ENCODE measurements around the gene PRXL2C. TPM values are rescaled to one million over a fixed set of nuclear protein-coding genes. Genes with fewer than 3 reads are reported as not detected.

The PRXL2C gene
- total and polyA plus RNA-seq, 2 of the 8 experiments (the other 6 are each of a cell fraction or from before 2014, with no cell fraction given) = 2.8 to 7.3 TPM

GRCh38 chr9:96646081-96646991 lies 8.8 kb downstream of the PRXL2C start:
- H3K4me2 ChIP-seq (ENCODE audit: insufficient read depth in 1 of 2, low read depth in 2 of 2, low read length in 2 of 2) = no peak overlapping the region
- 93% methylated on average over 13 of the region's 13 CpGs; no CpG with 5 or more reads in 1 of the 2 experiments for WGBS, 2 experiments (ENCODE audit: extremely low coverage in 1 of 2, insufficient coverage in 1 of 2, insufficient read length in 1 of 2, insufficient replicate concordance in 2 of 2, low coverage in 1 of 2, low lambda C conversion rate in 2 of 2, missing lambda C conversion rate in 1 of 2)
- H3K36me3 ChIP-seq (ENCODE audit: control insufficient read depth in 2 of 4, insufficient read depth in 4 of 4, low read length in 3 of 4) = peaks cover 0 to 3% (median 1%) of the 10 kb centered on the region in 4 experiments; a peak in 1 of 8 replicates
- H2AFZ ChIP-seq (ENCODE audit: low read length) = no peak overlapping the region
- H3K23me2 ChIP-seq (ENCODE audit: low read depth, low read length) = no peaks in the 10 kb centered on the region
- FAIRE-seq (no peak), DNase-seq (ENCODE audit: low read depth in 1 of 2, low spot score in 2 of 2) (no peak)
- no peak overlapping the region for H4K91ac ChIP-seq (replicated peaks; ENCODE audit: insufficient read length, low read length)
- no peak overlapping the region for H4K5ac ChIP-seq (ENCODE audit: insufficient read length, low read depth, low read length)
- no peak overlapping the region for H3K56ac ChIP-seq (replicated peaks; ENCODE audit: insufficient read length, low read depth, low read length)
- H3K27ac ChIP-seq (ENCODE audit: low read depth, low read length) = no peak overlapping the region
- no peak overlapping the region for H4K8ac ChIP-seq (ENCODE audit: extremely low read depth, insufficient read depth, low read length)
- H3K4ac ChIP-seq (replicated peaks; ENCODE audit: insufficient read length, low read depth, low read length) = no peak overlapping the region
- no peak overlapping the region for H2BK15ac ChIP-seq (ENCODE audit: low read length)
- H3K9me3 ChIP-seq (ENCODE audit: insufficient read depth in 2 of 2, low read depth in 1 of 2, low read length in 1 of 2) = no peaks in the 10 kb centered on the region
- no peak overlapping the region for H2BK5ac ChIP-seq (ENCODE audit: low read depth, low read length)
- no peaks in the 10 kb centered on the region for H3K4me1 ChIP-seq (replicated peaks in 1 of 4; ENCODE audit: control insufficient read depth in 3 of 4, insufficient read depth in 4 of 4, low read length in 3 of 4)
- no peak overlapping the region for H2BK120ac ChIP-seq (replicated peaks; ENCODE audit: low read depth, low read length)
- H3K9ac ChIP-seq (replicated peaks in 1 of 4; ENCODE audit: extremely low read depth in 1 of 4, low read depth in 3 of 4, low read length in 3 of 4) = no peak overlapping the region
- ChIA-PET CTCF (ENCODE audit: partially characterized antibody) (interaction anchor here (0.6 kb wide), 1 partner anchor 71 kb away, joined by 3 read pairs; no protein-coding TSS in a partner anchor), POLR2A (ENCODE audit: partially characterized antibody) (no interaction called here)
- H2BK12ac ChIP-seq (ENCODE audit: low read depth, low read length) = no peak overlapping the region
- TF ChIP-seq TCF12 (IDR thresholded peaks at IDR 0.05; ENCODE audit: low read depth, low read length) = no peak
- no peak for TF ChIP-seq BRCA1 (IDR thresholded peaks at IDR 0.05; ENCODE audit: low read depth, low read length)
- TF ChIP-seq CBX8 (IDR thresholded peaks at IDR 0.05; ENCODE audit: borderline replicate concordance, low read depth, low read length) = no peak
- no peak for TF ChIP-seq CEBPB (IDR thresholded peaks at IDR 0.05; ENCODE audit: low read depth, low read length)
- no peak for TF ChIP-seq ASH2L (IDR thresholded peaks at IDR 0.05; ENCODE audit: low read length)
- TF ChIP-seq USF2 (IDR thresholded peaks at IDR 0.05; ENCODE audit: low read length) = no peak
- TF ChIP-seq POLR2A (IDR thresholded peaks at IDR 0.05; ENCODE audit: control extremely low read depth in 1 of 2, low read depth in 2 of 2, low read length in 2 of 2) = no peak
- no peak for TF ChIP-seq SIX5 (IDR thresholded peaks at IDR 0.05; ENCODE audit: low read depth, low read length)
- H3K79me1 ChIP-seq (ENCODE audit: low read depth, low read length) = no peaks in the 10 kb centered on the region
- H2BK20ac ChIP-seq (ENCODE audit: low read length) = no peak overlapping the region
- H3K14ac ChIP-seq (ENCODE audit: insufficient read length) = no peak overlapping the region
- no peaks in the 10 kb centered on the region for H4K20me1 ChIP-seq (replicated peaks in 1 of 2; ENCODE audit: control insufficient read depth in 1 of 2, insufficient read depth in 2 of 2, low read length in 2 of 2)
- no peak overlapping the region for H3K4me3 ChIP-seq (ENCODE audit: extremely low read depth in 1 of 4, insufficient read depth in 2 of 4, low read depth in 3 of 4, low read length in 4 of 4)
- H3K23ac ChIP-seq (ENCODE audit: insufficient read length) = no peak overlapping the region
- no peaks in the 10 kb centered on the region for H3K27me3 ChIP-seq (replicated peaks in 1 of 4; ENCODE audit: control insufficient read depth in 3 of 4, extremely low read depth in 1 of 4, insufficient read depth in 3 of 4, low read length in 3 of 4)
- no peaks in the 10 kb centered on the region; a peak in 1 of 4 replicates for H3K79me2 ChIP-seq (ENCODE audit: control insufficient read depth in 1 of 2, insufficient read depth in 2 of 2, low read length in 2 of 2)
- no peak overlapping the region for H2AK5ac ChIP-seq (ENCODE audit: low read depth, low read length)
- H3K18ac ChIP-seq (ENCODE audit: extremely low read depth, low read length) = no peak overlapping the region
